ENCODE data around the gene OR4A5.
"Not testable (repeated sequence)": the region's sequence is repeated elsewhere in the genome, so short reads cannot be mapped to it uniquely, and the experiment has no call there.

Gene OR4A5

DNA sequence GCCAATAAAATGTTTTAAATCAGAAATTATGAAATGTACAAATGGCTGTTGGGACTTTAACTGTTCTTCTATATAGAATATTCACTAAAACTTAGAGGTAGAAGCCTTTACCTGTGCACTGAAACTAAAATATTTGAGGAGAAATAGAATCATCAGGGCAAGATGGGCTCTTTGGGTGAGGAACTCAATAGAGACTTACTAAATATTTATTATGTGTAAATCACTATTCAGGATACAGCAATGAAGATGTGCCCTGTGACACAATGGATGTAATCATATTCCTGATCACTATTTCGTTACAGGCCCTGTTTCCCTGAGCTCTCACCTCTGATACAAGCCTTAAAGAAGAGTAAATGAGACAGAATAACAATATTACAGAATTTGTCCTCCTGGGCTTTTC, at the start of gene OR4A5:
OR4A5 (plus strand) TSS at position 301 of the 400 bp plus-strand sequence; CDS start at position 354, 53 bp downstream.
- H3K9me3 ChIP-seq (ENCODE audit: control insufficient read depth in 2 of 2, low read length in 2 of 2); H3K9ac ChIP-seq (ENCODE audit: low read length in 2 of 2); H3K27ac ChIP-seq (ENCODE audit: low read length): not testable (repeated sequence)

DNA sequence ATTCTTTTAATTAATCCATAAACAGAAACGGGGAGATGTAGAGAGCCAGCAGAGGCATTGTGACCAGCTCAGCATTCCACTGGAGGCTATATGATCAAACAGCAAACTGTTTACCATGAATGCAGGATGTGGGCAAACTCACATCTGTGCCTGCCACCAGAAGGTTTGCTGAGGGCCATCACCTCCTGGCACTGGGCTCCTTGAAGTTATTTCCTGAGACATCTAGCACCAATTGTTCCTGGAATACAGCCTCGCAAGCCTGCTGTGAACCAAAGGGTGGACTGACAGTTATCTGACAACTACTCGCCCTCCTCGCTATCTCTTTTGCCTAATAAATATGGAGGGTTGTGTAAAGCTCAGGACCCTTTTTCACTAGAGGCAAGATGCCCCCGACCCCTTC, 13.5 kb downstream of the OR4A5 start:
- not testable (repeated sequence) for H3K36me3 ChIP-seq (ENCODE audit: control insufficient read depth in 2 of 2, insufficient read depth in 2 of 2, low read length in 2 of 2); H3K27me3 ChIP-seq (ENCODE audit: control insufficient read depth in 1 of 2, insufficient read depth in 2 of 2, low read length in 2 of 2); H3K4me3 ChIP-seq (ENCODE audit: low read length in 2 of 2); H3K9ac ChIP-seq (ENCODE audit: low read length in 2 of 2); H3K4me1 ChIP-seq (ENCODE audit: control insufficient read depth, insufficient read depth, low read length); H3K9me3 ChIP-seq (ENCODE audit: control insufficient read depth in 2 of 2, low read length in 2 of 2); H3K27ac ChIP-seq (ENCODE audit: low read length)

More for the DNA sequence above, at the start of gene OR4A5:
- H3K36me3 ChIP-seq (ENCODE audit: control insufficient read depth in 2 of 2, insufficient read depth in 2 of 2, low read length in 2 of 2); H3K4me3 ChIP-seq (ENCODE audit: low read length in 2 of 2); H3K27me3 ChIP-seq (ENCODE audit: control insufficient read depth in 1 of 2, insufficient read depth in 2 of 2, low read length in 2 of 2); H3K4me1 ChIP-seq (ENCODE audit: control insufficient read depth, insufficient read depth, low read length): not testable (repeated sequence)

Measured in stomach smooth muscle (tissue), 2 donors.